Cardiac muscle cell (in vitro differentiated cells and primary cell): ENCODE measurements around the gene KLRD1. TPM values are rescaled to one million over a fixed set of nuclear protein-coding genes. Genes with fewer than 3 reads are reported as not detected.
A peak's percentile ranks its signal among the peaks of the same experiment; 100 is the strongest.

ENCODE experiments used
- DNase-seq, 2 donors: peaks; one replicate each; pipeline versions ENCODE4 v3.0.0 to v3.0.0-alpha.2; 2010 to 2017; ENCODE audit warnings: low read depth in 1 of 2, low spot score in 1 of 2
- H3K27ac ChIP-seq: fragments of 200-600 bp; sonication (generic); 2 replicates; pipeline ENCODE4 v1.5.1; 2016
- H3K27me3 ChIP-seq: fragments of 200-600 bp; sonication (generic); 2 replicates; pipeline ENCODE4 v1.6.0; 2016; ENCODE audit warnings: control low read depth
- H3K36me3 ChIP-seq: fragments of 200-600 bp; sonication (generic); 2 replicates; pipeline ENCODE4 v1.5.1; 2016; ENCODE audit warnings: control low read depth
- H3K4me1 ChIP-seq: fragments of 200-600 bp; sonication (generic); 2 replicates; pipeline ENCODE4 v1.8.1; 2017; ENCODE audit warnings: low read depth, mild to moderate bottlenecking, mixed run types
- H3K4me3 ChIP-seq: fragments of 200-600 bp; sonication (generic); 2 replicates; pipeline ENCODE4 v1.5.1; 2016; ENCODE audit warnings: mild to moderate bottlenecking
- H3K9me3 ChIP-seq: fragments of 200-600 bp; sonication (generic); 2 replicates; pipeline ENCODE4 v1.5.1; 2017; ENCODE audit warnings: low read depth, mild to moderate bottlenecking, control low read depth
- CTCF ChIP-seq: IDR thresholded peaks from 2 replicates; pipeline ENCODE4 v1.5.1; 2012; ENCODE audit warnings: low read depth, mild to moderate bottlenecking, low read length
- polyA plus RNA-seq: library from polyadenylated mRNA; unstranded; fragments of >200 nt; fragmentation: Nextera tagmentation; extraction: Ambion mirVana; gene quantifications from 2 replicates; pipeline ENCODE4 v1.2.1, GENCODE V29; 2016
- total RNA-seq: library from RNA; depleted of rRNA; stranded (reverse); fragments of >200 nt; gene quantifications from 2 replicates; pipeline ENCODE4 v1.2.3, GENCODE V29; 2016

KLRD1 gene
- total and polyA plus RNA-seq, 2 experiments from 2014 or later = 0.10 to 0.42 TPM

- H3K27ac ChIP-seq = no peak overlapping the region
- no peak for TF ChIP-seq CTCF
- no peaks in the 10 kb centered on the region for H3K27me3 ChIP-seq
- H3K4me1 ChIP-seq = peaks cover 19% of the 10 kb centered on the region
- no peaks in the 10 kb centered on the region for H3K36me3 ChIP-seq
- DNase-seq = no peak
- H3K4me3 ChIP-seq = no peak overlapping the region
- H3K9me3 ChIP-seq = no peaks in the 10 kb centered on the region
These were observed 50.5 kb downstream of the KLRD1 start for GRCh38 chr12:10358131-10358530.

GRCh38 chr12:10358969-10359368, 51.3 kb downstream of the KLRD1 start:
- Histone ChIP-seq H3K27me3 (no peaks in the 10 kb centered on the region), H3K27ac (no peak overlapping the region), H3K4me3 (no peak overlapping the region), H3K36me3 (no peaks in the 10 kb centered on the region), H3K4me1 (peaks cover 20% of the 10 kb centered on the region), H3K9me3 (no peaks in the 10 kb centered on the region)
- TF ChIP-seq CTCF = no peak
- no peak for DNase-seq

- Histone ChIP-seq H3K4me1 (peaks cover 36% of the 10 kb centered on the region), H3K36me3 (no peaks in the 10 kb centered on the region), H3K27ac (peak overlapping the region; percentile 61), H3K4me3 (no peak overlapping the region), H3K27me3 (no peaks in the 10 kb centered on the region), H3K9me3 (no peaks in the 10 kb centered on the region)
- no peak for TF ChIP-seq CTCF
- peak in 1 of 2 donors; percentile 68 for DNase-seq
These were observed 53.4 kb downstream of the KLRD1 start for GRCh38 chr12:10361084-10361483.

GRCh38 chr12:10361622-10362021, 54.0 kb downstream of the KLRD1 start:
- DNase-seq = peak; percentile 55 to 77
- H3K27ac ChIP-seq = peak overlapping the region; percentile 61

GRCh38 chr12:10362325-10362724, 54.7 kb downstream of the KLRD1 start:
- H3K4me1 ChIP-seq = peaks cover 39% of the 10 kb centered on the region
- H3K36me3 ChIP-seq = no peaks in the 10 kb centered on the region
- no peak for TF ChIP-seq CTCF
- no peaks in the 10 kb centered on the region for H3K27me3 ChIP-seq
- no peak for DNase-seq
- no peak overlapping the region for H3K4me3 ChIP-seq
- no peak overlapping the region for H3K27ac ChIP-seq
- no peaks in the 10 kb centered on the region for H3K9me3 ChIP-seq

More at GRCh38 chr12:10361622-10362021, 54.0 kb downstream of the KLRD1 start:
- Histone ChIP-seq H3K9me3 (no peaks in the 10 kb centered on the region), H3K4me1 (peaks cover 39% of the 10 kb centered on the region), H3K4me3 (no peak overlapping the region), H3K36me3 (no peaks in the 10 kb centered on the region), H3K27me3 (no peaks in the 10 kb centered on the region)
- no peak for TF ChIP-seq CTCF
